AG04450 (cell line): ENCODE measurements around the gene SLC45A2. TPM values are rescaled to one million over a fixed set of nuclear protein-coding genes. Genes with fewer than 3 reads are reported as not detected.

Source experiments
- CTCF ChIA-PET: fragments of 300-600, 350-600 bp; formaldehyde crosslinking; extraction: SDS; loops from one replicate; lab custom pipeline; 2022; ENCODE audit warnings: antibody characterized with exemption, inconsistent platforms; lab: Charles Lee
- POLR2A ChIA-PET: fragments of 350-600 bp; formaldehyde crosslinking; extraction: SDS; loops from one replicate; lab custom pipeline; 2021; ENCODE audit warnings: antibody characterized with exemption, inconsistent platforms; lab: Yijun Ruan, JAX
- DNase-seq: peaks from one replicate; pipeline ENCODE4 v3.0.0-alpha.2; 2011; ENCODE audit warnings: low read depth, low spot score
- H3K27ac ChIP-seq: one replicate; pipeline ENCODE4 v1.5.1; 2012; ENCODE audit warnings: low read depth, low read length, control low read depth
- H3K27me3 ChIP-seq: one replicate; pipeline ENCODE4 v1.6.0; 2012; ENCODE audit warnings: low read length; ENCODE audit not compliant: control insufficient read depth, insufficient read depth
- H3K4me3 ChIP-seq: 2 replicates; pipeline ENCODE4 v1.5.1; 2011; ENCODE audit warnings: mild to moderate bottlenecking, low read depth, low read length, control low read depth
- H3K9me3 ChIP-seq: 2 replicates; pipeline ENCODE4 v1.5.1; 2012; ENCODE audit warnings: low read length; ENCODE audit not compliant: control insufficient read depth, insufficient read depth
- polyA plus RNA-seq: library from polyadenylated mRNA; depleted of rRNA; stranded (reverse); fragments of >200 nt; gene quantifications from 2 replicates; pipeline ENCODE4 v1.2.3, GENCODE V29; 2011
- TF ChIP-seq, protein P1 (sequence below): IDR thresholded peaks from 2 replicates; pipeline ENCODE4 v1.5.1; 2011; ENCODE audit warnings: low read depth, low read length, control low read depth, inconsistent platforms

Gene SLC45A2
- polyA plus RNA-seq, 1 experiment, result not detected

DNA sequence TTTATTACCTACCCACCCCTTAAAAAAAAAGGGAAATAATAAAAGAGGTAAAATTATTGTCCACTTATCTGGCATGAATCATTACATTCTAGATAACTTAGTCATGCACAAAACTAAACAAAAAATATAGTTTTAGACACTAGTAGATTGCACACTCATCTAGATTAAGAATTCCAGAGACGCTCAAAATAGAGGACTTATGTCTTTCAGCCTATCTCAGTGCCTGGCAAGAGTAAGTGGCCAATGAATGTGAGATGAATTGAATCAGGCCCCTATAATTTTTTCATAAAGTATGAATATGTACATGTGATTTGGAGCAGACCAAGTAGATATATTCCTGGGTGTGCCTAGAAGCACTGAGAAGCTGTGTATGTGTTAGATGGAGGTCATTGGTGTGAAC is 50.3 kb downstream of the SLC45A2 start:
- Histone ChIP-seq H3K4me3 (no peak overlapping the region), H3K27me3 (peaks cover 32% of the 10 kb centered on the region), H3K9me3 (peaks cover 15% of the 10 kb centered on the region; the same call in 1 of the 2 replicates), H3K27ac (no peak overlapping the region)
- no peak for DNase-seq
- ChIA-PET CTCF (interaction anchor here (0.6 to 5.1 kb wide), 33 partner anchors 8 to 493 kb away, joined by 3 to 47 read pairs (median 4); partner anchors contain the start of gene ADAMTS12), POLR2A (no interaction called here)
- TF ChIP-seq, protein P1, sequence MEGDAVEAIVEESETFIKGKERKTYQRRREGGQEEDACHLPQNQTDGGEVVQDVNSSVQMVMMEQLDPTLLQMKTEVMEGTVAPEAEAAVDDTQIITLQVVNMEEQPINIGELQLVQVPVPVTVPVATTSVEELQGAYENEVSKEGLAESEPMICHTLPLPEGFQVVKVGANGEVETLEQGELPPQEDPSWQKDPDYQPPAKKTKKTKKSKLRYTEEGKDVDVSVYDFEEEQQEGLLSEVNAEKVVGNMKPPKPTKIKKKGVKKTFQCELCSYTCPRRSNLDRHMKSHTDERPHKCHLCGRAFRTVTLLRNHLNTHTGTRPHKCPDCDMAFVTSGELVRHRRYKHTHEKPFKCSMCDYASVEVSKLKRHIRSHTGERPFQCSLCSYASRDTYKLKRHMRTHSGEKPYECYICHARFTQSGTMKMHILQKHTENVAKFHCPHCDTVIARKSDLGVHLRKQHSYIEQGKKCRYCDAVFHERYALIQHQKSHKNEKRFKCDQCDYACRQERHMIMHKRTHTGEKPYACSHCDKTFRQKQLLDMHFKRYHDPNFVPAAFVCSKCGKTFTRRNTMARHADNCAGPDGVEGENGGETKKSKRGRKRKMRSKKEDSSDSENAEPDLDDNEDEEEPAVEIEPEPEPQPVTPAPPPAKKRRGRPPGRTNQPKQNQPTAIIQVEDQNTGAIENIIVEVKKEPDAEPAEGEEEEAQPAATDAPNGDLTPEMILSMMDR, result no peak

DNA sequence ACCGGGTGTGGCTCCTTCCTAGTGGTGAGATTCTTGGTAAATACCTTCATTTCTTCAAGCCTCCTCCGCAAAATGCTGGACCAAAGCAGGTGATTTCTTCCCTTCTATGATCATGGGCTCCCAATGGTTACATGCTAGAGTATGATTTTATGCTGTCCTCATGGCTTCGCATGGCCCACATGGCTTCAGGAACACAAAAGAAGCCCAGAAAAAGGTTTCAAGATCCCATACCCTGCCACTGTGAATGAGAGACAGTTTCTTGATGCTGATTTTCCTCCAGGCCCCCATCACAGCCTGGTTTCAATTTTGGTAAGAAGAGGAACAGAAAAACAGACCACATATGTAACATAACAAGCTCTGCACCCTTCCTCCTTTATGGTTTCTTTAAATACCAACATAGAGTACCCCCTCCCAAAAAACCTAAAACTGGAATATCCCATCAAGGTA is 50.7 kb downstream of the SLC45A2 start:
- POLR2A ChIA-PET, result no interaction called here
- CTCF ChIA-PET, result interaction anchor here (0.6 to 5.1 kb wide), 26 partner anchors 8 to 464 kb away, joined by 3 to 47 read pairs (median 5); partner anchors contain the start of gene ADAMTS12
- DNase-seq, result no peak
- Histone ChIP-seq H3K27ac (no peak overlapping the region), H3K4me3 (no peak overlapping the region), H3K9me3 (peaks cover 15% of the 10 kb centered on the region; the same call in 1 of the 2 replicates), H3K27me3 (peaks cover 28% of the 10 kb centered on the region)
- TF ChIP-seq, protein P1, result no peak

DNA sequence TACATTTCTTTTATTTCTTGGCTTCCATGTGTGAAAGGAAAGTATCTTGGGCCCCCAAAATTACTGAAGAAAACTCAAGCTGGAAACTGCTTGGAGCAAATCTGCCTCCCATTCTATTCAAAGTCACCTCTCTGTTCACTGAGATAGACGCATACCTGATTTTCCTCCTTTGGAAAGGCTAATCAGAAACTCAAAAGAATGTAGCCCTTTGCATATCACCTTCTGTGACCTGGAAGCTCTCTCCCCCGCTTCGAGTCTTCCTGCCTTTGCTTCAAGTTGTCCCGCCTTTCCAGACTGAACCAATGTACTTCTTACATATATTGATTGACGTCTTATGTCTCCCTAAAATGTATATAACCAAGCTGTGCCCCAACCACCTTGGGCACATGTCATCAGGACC is 53.4 kb downstream of the SLC45A2 start:
- TF ChIP-seq, protein P1, result no peak
- no peak for DNase-seq
- Histone ChIP-seq H3K27me3 (peaks cover 2% of the 10 kb centered on the region), H3K9me3 (no peaks in the 10 kb centered on the region; the same call in 1 of the 2 replicates), H3K27ac (no peak overlapping the region), H3K4me3 (no peak overlapping the region)
- ChIA-PET CTCF (no interaction called here), POLR2A (no interaction called here)

DNA sequence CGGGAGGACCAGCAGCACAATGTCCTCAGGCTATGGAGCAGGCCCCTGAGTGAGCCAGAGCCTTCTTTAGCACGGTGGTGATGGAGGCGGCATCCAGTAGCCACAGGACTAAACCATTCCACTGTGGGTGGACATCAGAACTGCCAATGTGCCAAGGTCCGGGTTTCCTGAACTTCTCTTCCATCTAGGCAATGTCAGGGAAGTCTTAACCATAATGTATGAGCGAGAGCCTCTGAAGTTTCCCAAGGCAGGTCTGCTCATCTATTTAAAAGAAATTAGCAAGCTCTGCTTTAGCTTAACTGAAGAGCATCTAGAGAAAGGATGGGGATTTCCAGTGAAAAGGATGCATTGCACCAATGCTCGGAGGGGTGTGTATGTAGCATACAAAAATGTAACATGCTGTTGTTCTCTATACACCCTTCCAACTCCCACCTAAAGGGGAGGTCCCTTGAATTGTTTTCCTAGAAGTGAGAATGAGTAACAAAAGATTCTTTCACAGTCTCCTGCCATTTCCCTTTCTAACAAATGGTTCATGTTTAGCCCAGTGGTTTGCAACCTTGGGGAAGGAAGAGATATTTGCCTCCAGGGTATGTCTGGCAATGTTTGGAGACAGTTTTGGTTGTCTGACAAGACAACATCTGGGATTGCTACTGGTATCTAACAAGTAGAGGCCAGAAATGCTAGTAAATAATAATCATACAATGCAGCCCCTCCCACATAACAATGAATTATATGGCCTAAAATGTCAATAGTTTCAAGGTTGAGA is 54.4 kb downstream of the SLC45A2 start:
- no peak for DNase-seq

More for the DNA sequence above, 54.4 kb downstream of the SLC45A2 start:
- POLR2A ChIA-PET, result no interaction called here
- Histone ChIP-seq H3K27ac (no peak overlapping the region), H3K27me3 (no peaks in the 10 kb centered on the region), H3K4me3 (no peak overlapping the region), H3K9me3 (no peaks in the 10 kb centered on the region)
- CTCF ChIA-PET, result no interaction called here
- TF ChIP-seq, protein P1, result no peak
